Breast epithelium (tissue), 3 donors: ENCODE data around the gene OSBPL5.

Experiments
- POLR2A ChIP-seq: fragments of 450-650 bp; IDR thresholded peaks from one replicate; pipeline ENCODE4 v1.6.1; 2016; ENCODE audit warnings: antibody characterized with exemption, mild to moderate bottlenecking, moderate library complexity
- POLR2AphosphoS5 ChIP-seq, 3 donors: sonication (generic); formaldehyde crosslinking; IDR thresholded peaks; one replicate each; pipeline ENCODE4 v1.6.1; 2017; ENCODE audit warnings: antibody characterized with exemption in 3 of 3
- TF ChIP-seq, protein P1 (sequence below), 3 donors: fragments of 450-650 bp; IDR thresholded peaks; one replicate each; pipeline ENCODE4 v1.5.1; 2016 to 2017; ENCODE audit warnings: antibody characterized with exemption in 3 of 3, mild to moderate bottlenecking in 3 of 3, moderate library complexity in 3 of 3

DNA sequence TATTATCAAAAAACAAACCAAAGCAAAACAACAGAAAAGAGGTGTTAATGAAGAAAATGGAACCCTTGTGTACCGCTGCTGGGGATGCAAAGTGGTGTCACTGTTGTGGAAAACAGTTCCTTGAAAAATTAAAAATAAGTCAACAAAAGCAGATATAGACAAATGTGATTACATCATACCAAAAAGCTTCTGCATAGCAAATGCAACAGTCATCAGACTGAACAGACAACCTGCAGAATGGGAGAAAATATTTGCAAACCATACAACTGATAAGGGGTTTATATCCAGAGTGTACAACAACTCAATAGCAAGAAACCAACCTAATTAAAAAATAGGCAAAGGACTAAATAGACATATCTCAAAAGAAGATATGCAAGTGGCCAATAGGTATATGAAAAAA lies 85.0 kb downstream of the OSBPL5 start:
- TF ChIP-seq POLR2AphosphoS5 (IDR thresholded peaks at IDR 0.05) (no peak), POLR2A (no peak)
- TF ChIP-seq, protein P1, sequence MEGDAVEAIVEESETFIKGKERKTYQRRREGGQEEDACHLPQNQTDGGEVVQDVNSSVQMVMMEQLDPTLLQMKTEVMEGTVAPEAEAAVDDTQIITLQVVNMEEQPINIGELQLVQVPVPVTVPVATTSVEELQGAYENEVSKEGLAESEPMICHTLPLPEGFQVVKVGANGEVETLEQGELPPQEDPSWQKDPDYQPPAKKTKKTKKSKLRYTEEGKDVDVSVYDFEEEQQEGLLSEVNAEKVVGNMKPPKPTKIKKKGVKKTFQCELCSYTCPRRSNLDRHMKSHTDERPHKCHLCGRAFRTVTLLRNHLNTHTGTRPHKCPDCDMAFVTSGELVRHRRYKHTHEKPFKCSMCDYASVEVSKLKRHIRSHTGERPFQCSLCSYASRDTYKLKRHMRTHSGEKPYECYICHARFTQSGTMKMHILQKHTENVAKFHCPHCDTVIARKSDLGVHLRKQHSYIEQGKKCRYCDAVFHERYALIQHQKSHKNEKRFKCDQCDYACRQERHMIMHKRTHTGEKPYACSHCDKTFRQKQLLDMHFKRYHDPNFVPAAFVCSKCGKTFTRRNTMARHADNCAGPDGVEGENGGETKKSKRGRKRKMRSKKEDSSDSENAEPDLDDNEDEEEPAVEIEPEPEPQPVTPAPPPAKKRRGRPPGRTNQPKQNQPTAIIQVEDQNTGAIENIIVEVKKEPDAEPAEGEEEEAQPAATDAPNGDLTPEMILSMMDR (IDR thresholded peaks at IDR 0.05), result no peak
